NCI-H2196 treated with DMSO at 0.1 percent for 48 hours (cell line): ENCODE data around the gene PNPO.
"Not testable (repeated sequence)": the region's sequence is repeated elsewhere in the genome, so short reads cannot be mapped to it uniquely, and the experiment has no call there.

Experiments used
- DNase-seq: peaks from one replicate; lab custom pipeline; 2025; ENCODE audit not compliant: unreplicated experiment; lab: John Stamatoyannopoulos, UW

Gene PNPO

DNA sequence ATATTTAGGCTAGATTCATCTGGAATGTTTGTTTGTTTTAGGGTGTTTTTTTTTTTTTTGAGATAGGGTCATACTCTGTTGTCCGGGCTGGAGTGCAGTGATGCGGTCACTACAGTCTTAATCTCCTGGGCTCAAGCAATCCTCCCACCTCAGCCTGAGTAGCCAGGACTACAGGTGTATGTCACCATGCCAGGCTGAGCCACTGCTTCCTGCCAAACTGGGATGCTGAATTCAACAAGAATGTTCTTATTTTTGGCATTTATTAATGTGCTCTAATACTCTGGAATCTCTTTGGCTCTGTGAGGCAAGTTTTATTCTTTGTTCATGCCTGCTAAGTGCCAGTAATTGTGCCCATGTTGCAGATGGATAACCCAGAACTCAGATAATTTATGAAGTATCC, 23.8 kb upstream of the PNPO start:
- no peak for DNase-seq

DNA sequence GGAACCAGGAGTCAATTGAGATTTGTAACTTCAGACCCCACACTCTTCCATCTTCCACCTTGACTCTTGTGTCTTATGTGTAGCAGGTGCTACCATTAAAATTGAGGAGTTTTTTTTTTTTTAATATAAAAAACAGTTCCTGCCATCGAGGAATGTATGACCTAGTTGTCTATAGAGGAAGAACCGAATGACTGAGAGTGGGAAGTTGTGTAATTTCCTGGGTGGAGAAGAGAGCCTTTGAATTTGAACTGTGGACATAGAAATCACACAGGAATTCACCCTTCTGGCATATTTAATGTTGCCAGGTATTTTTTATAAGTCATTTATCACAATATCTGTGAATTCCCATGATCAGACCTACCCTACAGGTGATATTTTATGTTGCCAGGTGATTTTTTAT, 23.4 kb upstream of the PNPO start:
- DNase-seq, result no peak

DNA sequence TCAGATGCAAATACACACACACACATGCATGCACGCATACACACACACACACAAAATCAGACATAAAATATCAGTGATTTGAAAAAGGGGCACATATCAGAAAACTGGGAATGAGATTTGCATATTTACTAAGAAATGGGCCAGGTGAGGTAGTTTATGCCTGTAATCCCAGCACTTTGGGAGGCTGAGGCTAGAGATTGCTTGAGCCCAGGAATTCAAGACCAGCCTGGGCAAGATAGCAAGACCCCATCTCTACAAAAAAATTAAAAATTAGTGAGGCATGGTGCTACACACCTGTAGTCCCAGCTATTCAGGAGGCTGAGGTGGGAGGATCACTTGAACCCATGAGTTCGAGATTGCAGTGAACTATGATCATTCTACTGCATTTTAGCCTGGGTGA, 22.4 kb upstream of the PNPO start:
- DNase-seq, result no peak

DNA sequence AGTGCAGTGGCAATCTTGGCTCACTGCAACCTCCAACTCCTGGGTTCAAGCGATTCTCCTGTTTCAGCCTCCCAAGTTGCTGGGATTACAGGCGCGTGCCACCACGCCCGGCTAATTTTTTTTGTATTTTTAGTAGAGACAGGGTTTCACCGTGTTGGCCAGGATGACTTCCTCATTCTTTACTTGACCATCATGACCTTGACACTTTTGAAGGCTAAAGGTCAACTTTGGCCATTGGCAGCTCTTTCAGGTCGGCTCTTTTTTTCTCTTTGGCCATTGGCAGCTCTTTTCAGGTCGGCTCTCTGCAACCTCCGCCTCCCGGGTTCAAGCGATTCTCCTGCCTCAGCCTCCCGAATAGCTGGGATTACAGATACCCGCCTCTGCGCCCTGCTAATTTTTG, 21.5 kb upstream of the PNPO start:
- DNase-seq, result not testable (repeated sequence)

DNA sequence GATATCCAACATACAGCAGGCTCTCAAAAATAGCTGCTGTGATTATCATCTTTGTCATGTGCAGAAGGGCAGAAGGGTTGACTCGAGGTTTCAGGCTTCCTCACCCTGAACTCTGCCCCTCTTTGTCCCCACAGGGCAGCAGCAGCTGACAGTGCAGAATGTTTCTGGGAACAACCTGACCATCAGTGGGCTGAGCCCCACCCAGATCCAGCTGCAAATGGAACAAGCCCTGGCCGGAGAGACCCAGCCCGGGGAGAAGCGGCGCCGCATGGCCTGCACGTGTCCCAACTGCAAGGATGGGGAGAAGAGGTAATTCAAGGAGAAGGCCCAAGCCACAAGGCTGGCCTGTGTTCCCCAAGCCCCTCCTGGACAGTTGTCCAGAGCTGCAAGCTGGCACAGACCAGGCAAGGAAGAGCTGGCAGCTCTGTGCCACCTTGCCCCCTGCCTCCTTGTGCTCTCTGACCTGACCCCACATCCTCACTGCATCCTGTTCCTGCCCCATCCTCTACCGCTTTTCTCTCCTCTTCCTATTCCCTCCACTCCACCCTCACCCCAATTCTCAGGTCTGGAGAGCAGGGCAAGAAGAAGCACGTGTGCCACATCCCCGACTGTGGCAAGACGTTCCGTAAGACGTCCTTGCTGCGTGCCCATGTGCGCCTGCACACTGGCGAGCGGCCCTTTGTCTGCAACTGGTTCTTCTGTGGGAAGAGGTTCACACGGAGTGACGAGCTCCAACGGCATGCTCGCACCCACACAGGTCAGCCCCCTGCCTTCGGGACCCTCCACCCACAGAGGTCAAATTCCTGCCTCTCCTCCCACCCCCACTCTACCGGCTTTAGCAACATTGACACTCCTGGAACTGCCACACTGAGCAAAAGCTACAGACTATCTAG, 16.3 kb upstream of the PNPO start:
- DNase-seq, result no peak

DNA sequence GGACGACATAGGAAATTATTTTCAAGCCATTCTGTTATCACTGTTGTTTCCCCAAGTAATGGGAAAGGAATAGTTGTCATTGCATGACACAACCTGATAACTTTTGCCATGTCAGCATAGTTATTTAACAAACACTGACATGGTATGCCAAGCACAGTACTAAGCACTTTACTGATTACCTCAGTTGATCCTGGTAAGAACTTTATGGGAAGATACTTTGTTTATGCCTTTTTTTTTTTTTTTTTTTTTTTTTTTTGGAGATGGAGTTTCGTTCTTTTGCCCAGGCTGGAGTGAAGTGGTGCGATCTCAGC, 15.7 kb upstream of the PNPO start:
- DNase-seq, result no peak

DNA sequence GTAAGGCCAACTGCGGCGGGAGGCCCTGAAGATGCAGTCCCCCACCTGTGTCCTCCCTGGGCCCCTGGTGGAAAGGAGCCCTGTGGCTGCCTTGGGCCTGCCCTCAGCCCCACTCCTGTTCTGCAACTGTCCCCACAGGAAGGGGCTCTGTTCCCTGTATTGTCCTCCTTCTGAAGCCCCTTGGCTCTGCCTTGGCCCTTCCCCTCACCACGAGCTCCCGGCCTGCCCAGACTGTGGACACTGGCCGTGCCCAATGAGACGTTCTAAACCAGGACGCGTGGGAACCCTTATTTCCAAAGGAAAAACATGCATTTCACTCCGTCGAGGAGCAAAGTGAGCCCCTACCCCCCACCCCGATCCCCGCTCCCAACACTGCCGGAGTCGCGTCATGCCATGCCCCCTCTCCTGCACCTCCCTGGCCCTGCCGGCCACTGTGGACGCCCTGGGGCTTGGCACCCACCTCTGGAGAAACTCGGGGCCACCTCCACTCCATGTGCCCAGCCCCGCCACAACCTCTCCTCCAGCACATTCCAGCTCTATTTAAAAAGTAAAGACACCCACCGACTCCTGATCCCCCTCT, 13.5 kb upstream of the PNPO start:
- no peak for DNase-seq

DNA sequence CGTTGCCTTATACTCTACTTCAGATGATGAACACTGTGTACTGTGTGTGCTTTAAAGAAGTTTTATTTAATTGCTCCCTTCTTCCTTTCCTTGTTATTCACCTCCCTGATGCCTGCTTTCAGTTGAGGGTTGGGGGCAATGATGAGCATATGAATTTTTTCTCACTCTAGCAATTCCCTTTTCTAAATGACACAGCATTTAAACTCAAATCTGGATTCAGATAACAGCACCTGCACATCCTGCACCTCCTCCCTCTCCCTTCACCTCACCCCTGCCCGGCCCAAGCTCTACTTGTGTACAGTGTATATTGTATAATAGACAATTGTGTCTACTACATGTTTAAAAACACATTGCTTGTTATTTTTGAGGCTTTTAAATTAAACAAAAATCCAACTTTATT, 13.0 kb upstream of the PNPO start:
- no peak for DNase-seq

DNA sequence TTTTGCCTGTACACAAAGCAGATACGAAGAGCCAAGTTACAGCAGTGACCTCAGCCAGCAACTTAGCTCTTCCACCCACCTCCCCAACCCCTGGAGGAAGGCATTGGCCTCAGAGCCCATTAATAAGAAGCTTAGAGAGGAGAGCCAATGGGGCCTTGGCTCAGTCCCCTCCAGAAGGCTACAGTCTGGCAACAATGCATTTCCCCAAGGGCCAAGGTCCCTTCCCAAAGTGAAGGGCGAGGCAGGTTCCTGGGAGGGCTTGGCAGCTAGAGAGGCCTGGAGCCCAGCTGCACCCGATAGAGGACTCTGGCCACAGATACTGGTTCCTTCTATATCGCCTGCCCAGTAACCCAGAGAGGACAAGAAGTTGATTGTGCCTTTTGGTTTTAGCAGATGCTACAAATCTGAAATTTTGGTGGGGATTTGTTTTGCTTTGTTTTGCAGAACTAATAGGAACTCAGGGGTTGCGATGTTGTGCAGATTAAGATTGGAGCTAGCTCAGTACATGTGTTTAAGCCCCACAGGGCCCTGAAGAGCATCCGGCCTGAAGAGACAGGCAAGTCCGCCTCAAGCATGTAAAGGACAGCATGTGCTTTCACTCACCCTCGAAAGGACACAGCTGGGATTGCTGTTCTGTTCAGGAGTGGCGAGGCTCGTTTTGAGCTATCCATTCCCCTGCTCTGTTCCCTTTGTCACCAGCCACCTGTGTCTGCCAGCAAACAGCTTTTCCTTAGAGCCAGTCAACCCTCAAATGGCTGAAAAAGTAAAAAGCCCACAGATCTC, 12.0 kb upstream of the PNPO start:
- DNase-seq, result no peak

DNA sequence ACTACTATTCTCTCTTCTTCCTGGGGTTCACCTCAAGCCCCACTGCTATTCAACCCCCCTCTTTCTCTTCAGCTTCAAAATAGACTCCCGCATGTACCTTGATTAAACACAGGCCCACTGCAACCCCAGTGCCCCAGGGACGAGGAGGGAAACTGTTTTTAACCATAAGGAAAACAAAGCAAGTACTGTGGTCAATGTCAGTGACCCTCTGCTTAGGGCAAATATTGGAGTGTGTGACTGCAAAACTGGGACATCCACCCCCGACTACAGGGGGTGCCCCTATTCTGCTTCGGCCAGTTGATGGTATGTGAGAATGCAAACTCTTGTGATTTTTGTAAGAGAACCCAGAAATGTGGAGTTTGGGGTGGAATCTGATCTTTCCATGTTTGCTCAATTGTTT, 9.5 kb upstream of the PNPO start:
- DNase-seq, result no peak

DNA sequence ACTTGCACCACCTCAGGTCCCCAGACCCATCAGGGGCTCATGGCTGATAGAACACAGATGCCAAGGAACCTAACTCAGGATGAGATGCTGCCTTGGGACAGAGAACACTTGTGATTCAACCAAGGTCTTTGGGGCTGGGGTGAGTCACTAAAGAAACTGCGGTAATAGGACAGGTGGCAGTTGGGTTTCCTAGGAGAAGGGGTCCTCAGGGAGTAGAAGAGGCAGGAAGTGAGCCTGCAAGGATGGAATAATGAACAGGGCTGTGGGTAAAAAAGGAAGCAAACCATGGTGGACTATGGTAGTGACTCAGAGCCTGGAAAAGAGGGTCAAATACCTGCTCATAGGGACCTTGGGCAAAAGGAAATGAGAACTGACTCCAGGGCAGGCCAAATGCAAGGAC, 6.5 kb upstream of the PNPO start:
- DNase-seq, result no peak

DNA sequence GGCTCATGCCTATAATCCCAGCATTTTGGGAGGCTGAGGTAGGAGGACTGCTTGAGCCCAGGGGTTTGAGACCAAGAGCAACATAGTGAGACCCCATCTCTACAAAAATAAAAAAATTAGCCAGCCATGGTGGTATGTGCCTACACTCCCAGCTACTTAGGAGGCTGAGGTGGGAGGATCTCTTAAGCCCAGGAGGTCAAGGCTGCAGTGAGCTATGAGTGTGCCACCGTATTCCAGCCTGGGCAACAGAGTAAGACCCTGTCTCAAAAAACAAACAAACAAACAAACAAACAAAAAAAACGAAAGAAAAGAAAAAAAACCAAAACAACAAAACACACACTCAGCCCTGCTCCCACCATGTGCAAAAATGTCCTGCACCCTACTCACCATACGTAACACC, 5.9 kb upstream of the PNPO start:
- not testable (repeated sequence) for DNase-seq

DNA sequence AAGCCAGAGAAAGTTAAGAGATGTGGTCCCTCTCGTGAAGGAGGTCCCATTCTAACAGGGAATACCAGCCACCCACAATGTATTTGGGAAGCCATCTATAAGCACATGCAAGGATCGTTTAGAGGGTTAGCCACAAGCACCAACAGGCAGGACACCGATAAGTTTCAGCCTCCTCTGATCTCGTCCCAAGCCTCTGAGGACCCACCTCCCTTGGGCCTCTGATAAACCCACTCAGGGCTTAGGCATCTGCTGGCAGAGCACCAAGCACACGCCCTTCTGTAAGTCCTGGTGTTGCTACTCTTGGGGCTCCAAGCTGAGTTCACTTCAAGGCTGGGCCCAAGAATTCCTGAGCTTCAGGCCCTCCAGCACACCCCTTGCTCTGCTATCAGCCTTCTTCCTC, 5.4 kb upstream of the PNPO start:
- DNase-seq, result no peak

DNA sequence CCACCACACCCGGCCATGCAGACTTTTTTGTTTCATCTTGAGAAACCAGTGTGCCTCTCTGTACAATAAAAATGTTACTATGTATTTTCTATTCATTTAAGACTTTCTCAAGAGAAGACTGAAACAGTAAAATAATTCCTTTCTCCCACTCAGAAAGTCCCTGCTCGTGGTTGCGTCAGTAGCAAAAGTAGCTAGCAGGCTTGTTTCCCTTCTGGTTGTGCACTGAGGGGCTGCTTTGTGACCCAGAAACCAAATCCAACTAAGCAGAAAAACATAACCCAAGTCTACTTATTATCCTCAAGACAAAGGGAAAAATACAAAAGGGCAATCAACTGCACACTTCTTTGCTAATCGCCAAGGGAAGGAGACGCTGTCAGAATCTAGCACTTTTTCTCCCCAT, 3.4 kb upstream of the PNPO start:
- DNase-seq, result no peak

DNA sequence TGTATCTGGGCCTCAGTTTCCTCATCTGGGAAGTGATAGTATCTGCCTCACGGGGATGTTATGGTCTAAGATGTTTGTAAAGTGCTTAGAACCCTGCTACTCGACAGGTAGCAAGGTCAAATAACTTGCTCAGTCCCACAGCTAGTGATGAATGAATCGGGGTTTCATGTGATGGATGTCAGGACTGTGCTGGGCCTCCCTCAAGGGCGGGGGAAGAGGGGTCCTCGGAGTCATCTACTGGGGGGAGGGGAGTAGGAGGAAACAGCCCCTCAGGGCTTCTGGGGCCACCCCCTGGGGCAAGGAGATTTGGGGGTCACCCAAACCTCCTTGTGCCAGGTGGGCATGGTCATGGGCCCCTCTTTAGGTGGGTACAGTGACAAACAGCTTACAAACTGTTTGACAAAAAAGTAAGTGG, 732 bp downstream of the PNPO start:
- DNase-seq, result no peak

DNA sequence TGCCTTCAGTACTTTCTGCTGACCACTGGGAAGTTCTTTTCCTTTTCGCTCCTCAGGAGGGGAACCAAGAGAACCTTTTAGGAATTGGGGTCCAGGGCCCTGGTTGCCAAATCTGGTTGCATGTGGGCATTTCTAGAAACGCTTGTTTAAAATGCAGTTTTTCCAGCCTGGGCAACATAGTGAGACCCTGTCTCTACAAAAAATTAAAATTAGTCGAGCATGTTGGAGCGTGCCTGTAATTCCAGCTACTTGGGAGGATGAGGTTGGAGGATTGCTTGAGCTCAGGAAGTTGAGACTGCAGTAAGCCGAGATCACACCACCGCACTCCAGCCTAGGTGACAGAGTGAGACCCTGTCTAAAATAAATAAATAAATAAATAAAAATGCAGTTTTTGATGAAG, 1.2 kb downstream of the PNPO start:
- DNase-seq, result no peak

DNA sequence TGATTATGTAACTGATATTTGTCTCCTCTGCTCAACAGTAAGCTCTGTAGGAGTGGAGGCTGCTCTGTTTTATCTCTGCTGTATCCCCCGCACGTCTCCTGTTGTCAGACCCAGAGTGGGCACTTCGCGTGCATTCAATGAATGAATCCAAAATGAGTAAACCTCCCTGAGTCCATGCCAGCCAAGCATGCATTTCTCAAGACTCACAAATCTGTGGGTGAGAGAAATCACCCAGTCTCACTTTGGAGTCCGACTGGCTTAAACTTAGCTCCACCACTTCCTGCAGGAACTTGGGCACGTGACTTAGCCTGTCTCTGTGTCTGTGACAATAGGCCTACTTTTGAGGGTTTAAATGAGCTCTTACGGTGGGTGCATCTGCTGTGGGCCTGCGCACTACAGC, 3.7 kb downstream of the PNPO start:
- no peak for DNase-seq

DNA sequence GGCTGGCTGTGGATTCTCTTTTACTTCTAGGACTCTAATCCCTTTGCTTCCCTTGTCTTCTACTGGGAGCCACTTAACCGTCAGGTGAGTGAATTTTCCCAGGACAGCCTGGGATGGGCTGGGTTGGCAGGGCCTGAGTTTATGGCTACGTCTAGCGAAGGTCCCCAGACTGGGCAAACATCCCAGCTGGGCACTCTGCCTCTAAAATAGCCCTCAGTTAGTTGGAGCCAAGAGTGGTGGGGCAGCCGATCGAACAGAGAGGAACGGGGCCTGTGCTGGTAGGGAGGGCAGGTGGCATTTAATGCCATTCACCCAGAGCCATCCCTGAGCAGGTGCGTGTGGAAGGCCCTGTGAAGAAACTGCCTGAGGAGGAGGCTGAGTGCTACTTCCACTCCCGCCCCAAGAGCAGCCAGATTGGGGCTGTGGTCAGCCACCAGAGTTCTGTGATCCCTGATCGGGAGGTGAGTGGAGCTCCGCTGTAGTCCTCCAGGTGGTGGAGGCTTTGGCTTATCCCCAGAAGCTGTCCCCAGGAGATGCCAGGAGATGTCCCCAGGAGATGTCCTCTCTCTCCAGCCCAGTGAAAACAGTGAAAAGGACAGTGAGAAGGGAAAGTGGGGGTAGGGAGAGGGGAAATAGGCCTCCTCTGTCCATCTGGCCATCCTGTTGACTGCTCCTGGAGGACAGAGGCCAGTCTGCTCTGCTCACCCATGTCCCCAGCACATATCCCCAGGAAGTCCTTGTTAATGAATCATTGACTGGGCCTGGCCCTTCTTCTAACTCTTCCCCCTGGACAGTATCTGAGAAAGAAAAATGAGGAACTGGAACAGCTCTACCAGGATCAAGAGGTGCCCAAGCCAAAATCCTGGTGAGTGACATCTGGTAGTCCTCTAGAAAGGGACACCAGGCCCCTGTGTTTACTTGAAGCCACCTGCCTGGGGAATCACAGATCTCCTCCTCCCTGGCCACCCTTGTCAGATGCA, 4.4 kb downstream of the PNPO start:
- DNase-seq, result no peak

DNA sequence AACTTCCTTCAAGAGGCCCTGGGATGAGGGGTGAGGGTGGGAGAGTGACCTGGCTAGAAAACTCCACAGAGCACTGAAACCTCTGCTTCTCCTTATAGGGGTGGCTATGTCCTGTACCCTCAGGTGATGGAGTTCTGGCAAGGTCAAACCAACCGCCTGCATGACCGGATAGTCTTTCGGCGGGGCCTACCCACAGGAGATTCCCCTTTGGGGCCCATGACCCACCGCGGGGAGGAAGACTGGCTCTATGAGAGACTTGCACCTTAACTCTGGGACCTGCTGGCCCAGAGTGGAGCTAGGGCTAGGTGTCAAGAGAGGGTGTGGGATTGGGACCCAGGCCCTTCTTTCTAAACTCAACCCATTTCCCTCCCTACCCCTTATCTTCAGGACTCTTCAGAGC, 5.1 kb downstream of the PNPO start:
- no peak for DNase-seq

DNA sequence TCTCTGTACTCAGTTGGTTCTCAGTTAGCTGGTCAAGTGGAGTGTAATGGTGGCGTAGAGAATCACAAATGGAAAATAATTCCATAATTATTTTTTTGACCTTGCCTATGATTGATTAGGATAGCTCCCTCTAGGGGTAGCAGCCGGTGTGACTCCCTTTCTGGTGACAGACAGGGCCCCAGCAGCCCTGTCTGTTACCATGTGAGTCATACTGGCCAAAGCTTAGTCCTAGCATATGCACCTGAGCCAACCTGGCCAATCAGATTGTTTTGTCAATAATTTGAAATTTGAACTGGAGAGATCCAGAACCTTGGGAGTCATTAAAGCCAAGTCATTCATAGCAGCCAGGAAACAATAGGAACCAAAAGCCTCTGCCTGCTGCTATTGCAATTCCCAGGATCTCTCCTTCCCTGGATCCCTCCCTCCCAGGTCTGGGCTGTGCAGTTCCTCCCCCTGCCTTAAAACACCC, 5.6 kb downstream of the PNPO start:
- DNase-seq, result peak; percentile 89

DNA sequence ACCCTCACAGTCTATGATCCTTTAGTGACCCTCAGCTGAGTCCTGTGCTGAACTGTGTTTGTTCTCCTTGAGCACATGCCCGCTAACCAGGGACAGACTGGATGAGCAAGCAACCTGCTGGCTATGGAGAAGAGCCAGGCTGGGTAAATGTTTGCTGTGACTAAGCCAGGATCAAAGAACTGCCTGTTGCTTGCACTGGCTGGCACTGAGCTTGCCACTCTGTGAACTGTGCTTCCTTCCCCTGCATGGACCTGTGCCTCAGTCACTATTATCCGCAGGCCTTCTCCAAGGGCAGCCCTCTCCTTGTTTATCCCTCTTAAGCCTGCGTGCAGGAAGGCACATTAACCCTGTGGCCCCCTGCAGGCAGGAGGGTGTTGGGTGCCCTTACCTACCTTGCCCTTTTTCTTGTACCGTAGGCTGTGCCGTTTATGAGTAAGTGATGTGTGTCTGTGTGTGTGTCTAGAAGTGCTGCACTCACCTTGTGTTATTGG, 7.4 kb downstream of the PNPO start:
- DNase-seq, result no peak
